ENCODE data around the gene CD274. TPM values are rescaled to one million over a fixed set of nuclear protein-coding genes. Genes with fewer than 3 reads are reported as not detected.
"Not testable (repeated sequence)": the region's sequence is repeated elsewhere in the genome, so short reads cannot be mapped to it uniquely, and the experiment has no call there.

Gene CD274
- polyA plus RNA-seq, 1 donor, result 1.2 TPM

DNA sequence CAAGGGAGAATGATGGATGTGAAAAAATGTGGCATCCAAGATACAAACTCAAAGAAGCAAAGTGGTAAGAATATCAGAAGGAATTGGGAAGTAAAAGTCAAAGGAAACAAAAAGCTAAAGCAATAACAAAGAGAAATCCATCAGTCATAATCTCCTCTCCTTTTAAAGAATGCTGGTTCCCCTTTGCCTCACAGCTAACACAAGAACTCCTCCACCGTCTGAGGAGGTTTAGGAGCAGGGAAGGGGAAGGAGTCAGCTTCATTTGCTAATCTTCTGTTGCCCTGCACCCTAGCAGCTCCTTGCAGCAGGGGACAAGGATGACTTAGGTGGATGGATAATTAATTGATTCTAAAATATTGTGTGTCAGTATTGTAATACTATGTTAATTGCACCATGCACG, 16.4 kb downstream of the CD274 start:
- no peak for DNase-seq (ENCODE audit: low read depth)

- no peak for DNase-seq (ENCODE audit: low read depth)
Measured at GRCh38 chr9:5468850-5469249, 18.5 kb downstream of the CD274 start.

DNA sequence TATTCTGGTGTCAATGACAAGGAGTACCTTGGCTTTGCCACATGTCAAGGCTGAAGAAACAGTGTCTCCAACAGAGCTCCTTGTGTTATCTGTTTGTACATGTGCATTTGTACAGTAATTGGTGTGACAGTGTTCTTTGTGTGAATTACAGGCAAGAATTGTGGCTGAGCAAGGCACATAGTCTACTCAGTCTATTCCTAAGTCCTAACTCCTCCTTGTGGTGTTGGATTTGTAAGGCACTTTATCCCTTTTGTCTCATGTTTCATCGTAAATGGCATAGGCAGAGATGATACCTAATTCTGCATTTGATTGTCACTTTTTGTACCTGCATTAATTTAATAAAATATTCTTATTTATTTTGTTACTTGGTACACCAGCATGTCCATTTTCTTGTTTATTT, 19.8 kb downstream of the CD274 start:
- DNase-seq (ENCODE audit: low read depth), result no peak

DNA sequence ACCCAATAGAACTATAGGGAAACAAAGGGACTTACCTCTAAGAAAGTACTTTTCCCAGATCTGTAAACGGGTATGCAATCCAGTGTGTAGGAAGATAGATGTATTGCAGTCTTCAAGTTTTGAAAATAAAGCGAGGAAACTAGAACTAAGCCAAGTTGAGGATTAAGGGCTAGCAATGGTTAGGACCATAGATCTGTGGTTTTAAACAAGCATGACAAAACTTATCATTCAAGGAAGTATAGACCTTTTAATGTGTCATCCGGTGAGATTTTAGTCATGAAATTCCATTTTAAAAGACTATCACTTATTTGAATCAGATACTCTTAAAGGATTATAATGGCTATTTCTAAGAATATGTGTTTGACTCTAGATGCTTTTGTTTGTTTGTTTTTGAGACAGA, 20.5 kb downstream of the CD274 start:
- no peak for DNase-seq (ENCODE audit: low read depth)

- DNase-seq (ENCODE audit: low read depth), result not testable (repeated sequence)
Measured at GRCh38 chr9:5475611-5476010, 25.3 kb downstream of the CD274 start.

DNA sequence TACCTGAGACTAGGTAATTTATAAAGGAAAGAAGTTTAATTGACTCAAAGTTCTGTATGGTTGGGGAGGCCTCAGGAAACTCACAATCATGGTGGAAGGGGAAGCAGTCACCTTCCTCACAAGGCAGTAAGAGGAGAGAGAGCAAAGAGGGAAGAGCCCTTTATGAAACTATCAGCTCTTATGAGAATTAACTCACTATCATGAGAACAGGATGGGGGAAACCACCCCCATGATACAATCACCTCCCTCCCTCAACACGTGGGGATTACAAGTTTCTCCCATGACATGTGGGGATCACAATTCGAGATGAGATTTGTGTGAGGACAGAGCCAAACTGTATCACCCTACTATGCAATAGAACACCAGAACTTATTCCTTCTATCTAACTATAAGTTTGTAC, 27.9 kb downstream of the CD274 start:
- no peak for DNase-seq (ENCODE audit: low read depth)

DNA sequence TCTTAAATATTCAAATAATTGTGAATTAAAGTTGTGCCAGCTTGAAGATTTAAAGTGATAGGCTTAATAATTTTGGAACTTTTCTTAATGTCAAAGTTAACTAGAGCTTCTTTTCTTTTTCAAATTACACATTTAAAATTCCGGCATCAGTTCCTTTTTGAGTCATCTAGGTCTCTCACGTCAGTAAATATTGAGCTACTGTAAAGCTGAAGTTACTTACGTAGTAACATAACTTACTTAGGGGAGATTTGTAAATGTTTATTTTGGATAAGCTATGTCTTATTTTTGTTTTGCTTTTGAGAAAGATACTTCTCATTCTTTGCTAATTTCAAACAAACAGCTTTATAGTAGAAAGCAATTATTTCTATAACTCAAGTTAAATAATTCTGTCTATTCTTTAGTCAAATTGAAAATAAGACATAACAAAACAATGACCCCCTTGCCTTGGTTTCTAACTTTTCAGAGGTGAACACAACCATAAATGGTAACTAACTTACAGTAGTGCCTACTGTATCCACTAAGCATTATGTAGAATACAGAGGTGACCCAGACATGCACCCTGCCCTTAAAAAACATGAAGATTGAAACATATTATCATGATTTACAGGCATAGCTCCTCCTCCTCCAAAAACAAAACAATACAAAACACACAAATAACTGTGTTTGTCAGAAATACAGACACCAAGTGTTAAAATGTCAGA, 29.8 kb downstream of the CD274 start:
- no peak for DNase-seq (ENCODE audit: low read depth)

DNA sequence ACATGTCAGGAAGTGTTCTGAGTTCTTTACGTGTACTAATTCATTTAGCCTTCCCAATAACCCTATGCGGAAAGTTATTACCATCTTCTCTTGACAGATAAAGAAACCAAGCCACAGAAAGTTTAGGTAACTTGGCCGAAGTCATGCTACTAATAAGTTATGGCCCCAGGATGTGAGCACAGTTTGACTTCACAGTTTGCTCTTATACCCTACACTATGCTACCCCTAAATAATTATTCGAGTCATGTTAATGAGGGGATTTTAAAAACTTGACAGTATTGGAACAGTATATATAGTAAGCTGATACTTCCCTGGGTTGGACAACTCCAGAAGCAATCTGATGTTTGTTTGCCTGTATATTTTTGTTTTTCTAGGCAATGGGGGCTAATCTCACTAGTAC, 30.6 kb downstream of the CD274 start:
- DNase-seq (ENCODE audit: low read depth), result no peak

DNA sequence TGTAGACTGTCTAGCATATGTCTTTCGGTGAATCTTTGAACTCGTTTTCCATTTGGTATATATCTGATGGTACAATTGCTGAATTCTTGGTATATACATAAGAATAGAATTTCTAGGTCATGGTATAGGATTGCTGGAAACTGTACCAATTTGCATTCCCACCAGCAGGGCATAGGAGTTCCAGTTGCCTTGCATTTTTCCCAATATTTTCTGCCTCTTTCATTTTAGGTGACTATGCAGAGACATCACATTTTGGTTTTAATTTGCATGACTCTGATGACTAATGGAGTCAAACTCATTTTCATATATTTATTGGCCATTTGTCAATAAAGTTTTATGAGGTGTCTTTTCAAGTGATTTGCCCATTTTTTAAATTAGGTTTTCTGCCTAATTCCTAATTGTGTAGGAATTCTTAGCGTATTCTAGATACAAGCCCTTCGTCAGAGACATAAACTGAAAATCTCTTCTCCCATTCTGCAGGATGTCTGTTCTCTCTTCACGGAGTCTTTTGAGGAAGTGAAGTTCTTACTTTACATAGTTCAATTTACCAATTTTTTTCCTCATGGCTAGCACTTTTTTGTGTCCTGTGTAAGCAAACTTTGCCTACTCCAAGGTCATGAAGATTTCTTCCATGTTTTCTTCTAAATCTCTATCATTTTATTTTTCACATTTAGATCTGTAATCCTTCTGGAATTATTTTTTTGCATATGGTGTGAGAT, 31.1 kb downstream of the CD274 start:
- DNase-seq (ENCODE audit: low read depth), result no peak

DNA sequence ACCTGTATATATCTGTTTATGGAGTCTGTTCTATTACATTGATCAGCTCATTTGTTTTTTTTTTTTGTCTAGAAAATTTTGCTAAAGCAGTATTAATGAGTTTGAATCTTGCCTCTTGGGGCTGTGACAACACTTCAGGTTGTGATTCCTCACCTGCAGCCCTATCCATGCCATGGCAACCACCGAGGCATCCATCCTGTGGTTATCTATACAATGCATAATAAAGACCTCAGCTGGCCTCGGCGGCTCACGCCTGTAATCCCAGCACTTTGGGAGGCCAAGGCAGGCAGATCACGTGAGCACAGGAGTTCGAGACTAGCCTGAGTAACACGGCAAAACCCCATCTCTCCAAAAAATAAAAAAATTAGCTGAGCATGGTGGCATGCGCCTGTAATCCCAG, 31.9 kb downstream of the CD274 start:
- DNase-seq (ENCODE audit: low read depth), result no peak

DNA sequence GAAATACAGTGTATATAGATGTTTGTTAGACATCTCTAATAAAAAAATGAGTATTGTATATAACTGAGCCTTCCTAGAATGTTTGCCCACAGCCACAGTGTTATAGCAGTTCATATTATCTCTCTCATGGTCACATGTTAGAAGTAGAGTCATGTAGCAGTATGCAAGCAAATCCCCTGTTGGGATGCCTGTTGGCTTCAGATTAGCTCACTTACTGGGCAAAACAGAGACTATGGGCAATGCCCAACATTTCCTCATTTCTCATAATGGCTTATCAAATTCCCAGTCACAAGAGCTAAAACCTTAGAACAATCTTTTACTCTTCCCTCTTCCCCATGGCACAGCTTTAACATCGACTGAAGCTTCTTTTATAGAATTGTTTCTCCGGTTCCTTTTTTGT, 33.0 kb downstream of the CD274 start:
- no peak for DNase-seq (ENCODE audit: low read depth)

- no peak for DNase-seq (ENCODE audit: low read depth)
Measured at GRCh38 chr9:5485378-5486085, 35.2 kb downstream of the CD274 start.

DNA sequence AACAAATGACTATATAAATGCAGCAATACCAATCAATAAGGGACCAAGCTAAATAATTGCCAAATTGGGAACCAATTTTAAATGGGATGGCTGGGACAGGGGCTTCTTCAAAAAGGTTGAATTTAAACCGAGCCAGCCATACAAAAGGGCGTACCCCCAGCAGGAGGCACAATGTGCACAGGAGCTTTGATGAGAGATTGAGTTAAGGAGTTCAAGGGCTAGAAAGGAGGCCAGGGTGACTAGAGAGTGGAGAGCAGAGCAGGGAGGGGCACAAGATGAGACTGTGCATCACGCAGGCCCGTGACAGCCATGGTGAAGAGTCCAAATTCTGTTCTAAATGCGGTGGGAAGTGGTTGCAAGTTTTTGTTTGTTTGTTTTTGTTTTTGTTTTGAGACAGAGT, 36.6 kb downstream of the CD274 start:
- DNase-seq (ENCODE audit: low read depth), result no peak

DNA sequence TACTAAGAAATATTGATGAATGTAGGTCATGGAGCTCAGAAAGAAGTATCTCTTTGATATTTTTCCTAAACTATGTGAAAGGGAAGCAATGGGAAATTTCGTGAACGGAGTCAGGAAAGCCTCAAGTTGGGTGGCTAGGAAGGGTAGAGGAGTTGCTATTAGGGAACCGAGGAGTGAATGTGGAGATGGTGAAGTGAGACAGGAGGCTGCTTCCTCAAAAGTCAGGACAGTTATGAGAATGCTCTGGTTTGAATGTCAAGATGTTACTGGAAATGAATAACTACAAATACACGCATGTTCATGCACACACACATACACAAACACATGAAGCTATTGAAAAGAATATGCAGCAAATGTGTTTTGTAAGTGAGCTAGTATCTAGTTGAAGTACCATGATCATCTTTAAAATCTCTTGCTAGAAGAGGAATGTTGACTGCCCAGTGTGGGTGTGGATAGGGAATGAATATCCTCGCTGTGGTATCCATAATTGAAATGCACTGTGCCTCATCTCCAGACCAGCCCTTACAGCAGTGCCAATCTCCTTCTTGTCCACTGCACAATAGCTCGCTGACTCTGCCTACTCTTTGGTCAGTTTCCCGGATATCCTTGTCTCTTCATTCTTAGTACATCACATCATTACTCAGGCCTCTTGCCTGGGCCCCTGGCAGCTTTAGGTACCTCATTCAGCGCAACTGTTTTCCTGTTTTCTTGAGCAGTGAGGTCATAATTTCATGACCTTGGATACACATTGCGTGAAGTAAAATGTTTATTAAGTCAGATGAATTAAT, 38.1 kb downstream of the CD274 start:
- DNase-seq (ENCODE audit: low read depth), result no peak

- no peak for DNase-seq (ENCODE audit: low read depth)
Measured at GRCh38 chr9:5489630-5490490, 39.5 kb downstream of the CD274 start.

DNA sequence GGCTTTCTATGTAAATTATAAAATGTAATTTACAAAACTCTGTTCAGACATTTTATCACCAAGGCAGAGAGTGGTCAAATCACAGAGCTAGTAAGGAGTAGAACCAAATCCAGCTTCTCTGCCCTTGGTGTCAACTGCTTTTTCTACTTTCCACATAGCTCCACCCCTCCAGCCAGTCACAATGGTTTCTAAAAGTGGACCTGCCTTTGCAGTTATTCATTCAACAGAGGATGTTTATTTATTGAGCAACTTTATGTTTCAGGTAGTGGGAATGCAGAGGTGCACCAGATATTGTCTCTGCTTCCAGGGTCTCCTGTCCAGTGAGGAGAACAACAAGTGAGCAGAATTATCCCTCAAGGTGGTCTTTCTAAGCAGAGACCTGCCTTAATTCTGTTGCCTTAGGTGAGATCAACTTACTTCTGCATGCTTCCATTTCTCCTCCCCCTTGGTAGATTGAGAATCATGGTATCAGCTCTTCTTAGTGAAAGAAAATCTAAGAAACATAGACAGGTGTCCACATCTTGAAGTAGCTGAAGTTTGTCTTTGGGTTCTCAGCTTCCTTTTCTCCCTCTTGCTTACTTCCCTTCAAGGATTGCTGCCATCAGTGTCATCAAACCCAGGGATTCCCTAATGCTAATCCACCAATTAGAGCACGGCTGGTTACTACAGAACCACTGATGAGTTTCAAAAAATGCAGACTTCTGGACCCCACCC, 42.8 kb downstream of the CD274 start:
- DNase-seq (ENCODE audit: low read depth), result no peak

DNA sequence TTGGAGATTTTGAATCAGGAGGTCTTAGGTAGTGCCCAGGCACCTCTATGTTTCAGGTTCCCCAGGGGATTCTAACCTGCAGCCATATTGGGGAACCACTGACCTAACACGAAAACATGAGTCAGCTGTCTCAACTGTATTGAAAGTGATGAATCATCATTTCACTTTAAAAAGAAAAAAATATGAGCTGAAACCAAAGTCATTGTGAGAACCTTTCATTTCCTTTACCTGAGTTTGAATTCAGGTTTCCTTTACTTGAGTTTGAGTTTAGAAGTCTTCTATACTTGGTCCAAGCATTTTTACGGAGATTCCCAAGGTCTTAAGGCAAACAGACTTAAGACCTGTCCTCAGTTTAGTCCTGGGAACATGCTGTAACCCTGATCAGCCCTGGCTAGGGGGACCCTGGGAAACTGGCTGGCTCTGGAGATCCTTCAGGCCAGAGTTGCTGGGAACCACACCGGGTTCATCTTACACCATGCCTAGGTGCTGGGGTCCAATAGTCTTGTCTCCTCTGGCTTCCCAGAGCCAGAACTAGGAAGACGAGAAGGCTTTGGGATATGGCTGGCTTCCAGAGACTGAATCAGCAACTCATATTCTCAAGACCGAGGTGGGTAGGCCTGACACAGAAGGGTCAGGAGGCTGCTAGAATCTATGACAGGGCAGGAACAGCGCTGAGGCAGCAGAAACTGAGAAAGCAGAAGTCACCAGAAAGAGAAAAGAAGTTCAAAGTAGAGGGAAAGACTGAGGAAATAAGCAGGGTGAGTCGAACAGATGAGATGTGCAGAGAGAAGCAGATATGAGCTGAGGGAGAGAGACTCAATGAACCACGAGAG, 43.6 kb downstream of the CD274 start:
- no peak for DNase-seq (ENCODE audit: low read depth)

DNA sequence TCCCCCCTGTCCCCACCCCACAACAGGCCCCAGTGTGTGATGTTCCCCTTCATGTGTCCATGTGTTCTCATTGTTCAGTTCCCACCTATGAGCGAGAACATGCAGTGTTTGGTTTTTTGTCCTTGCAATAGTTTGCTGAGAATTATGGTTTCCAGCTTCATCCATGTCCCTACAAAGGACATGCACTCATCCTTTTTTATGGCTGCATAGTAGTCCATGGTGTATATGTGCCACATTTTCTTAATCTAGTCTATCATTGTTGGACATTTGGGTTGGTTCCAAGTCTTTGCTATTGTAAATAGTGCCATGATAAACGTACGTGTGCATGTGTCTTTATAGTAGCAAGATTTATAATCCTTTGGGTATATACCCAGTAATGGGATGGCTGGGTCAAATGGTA, 44.4 kb downstream of the CD274 start:
- DNase-seq (ENCODE audit: low read depth), result not testable (repeated sequence)

DNA sequence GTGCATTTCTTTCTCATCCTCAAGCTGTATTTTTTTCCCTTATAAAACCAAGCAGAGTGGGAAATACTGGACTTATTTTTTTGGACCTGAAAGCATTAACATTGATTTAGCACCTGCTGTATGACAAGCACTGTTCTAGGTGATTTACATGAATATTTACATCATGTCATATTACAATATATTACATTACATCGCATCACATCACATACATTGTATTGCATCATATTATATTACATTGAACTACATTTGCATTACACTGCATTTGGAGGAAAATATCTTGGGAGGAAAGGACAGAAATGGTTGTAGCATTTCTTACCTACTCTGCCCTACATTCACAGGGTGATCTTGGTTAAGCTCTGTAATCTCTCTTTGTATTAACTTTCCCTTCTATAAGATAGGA, 48.8 kb downstream of the CD274 start:
- no peak for DNase-seq (ENCODE audit: low read depth)
